ENCODE measurements around the gene CSNK1D. TPM values are rescaled to one million over a fixed set of nuclear protein-coding genes. Genes with fewer than 3 reads are reported as not detected.

Gene CSNK1D
- total and polyA plus RNA-seq, 2 donors (not counting 1 experiment from before 2014, with no cell fraction given), result 196 to 241 TPM

DNA sequence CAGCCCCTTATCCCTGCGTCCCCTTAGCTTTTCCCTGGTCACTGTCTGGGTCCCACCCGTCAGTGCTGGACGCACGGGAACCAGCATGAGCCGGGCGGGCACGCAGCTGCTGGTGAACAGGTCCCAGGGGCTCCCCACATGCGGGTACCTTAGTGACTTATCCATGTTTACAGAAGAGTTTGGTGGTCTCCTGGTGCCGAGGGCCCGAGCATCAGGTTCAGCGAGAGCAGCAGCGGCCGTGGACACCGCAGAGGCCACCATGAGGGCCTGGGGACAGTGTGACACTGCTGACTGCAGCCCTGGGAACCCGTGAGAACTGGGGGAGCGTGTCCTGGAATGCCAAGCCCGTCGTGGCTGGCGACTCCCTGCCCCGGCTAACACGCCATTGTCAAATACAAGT is 37.4 kb upstream of the CSNK1D start:
- no peak overlapping the region for H3K27ac Mint-ChIP-seq
- POLR2A ChIA-PET, result no interaction called here
- H3K9ac ChIP-seq (ENCODE audit: low read length), result no peak overlapping the region

More for the DNA sequence above, 37.4 kb upstream of the CSNK1D start:
- Histone ChIP-seq H3K36me3 (replicated peaks in 1 of 2; ENCODE audit: control extremely low read depth in 1 of 2, control insufficient read depth in 1 of 2, extremely low read depth in 1 of 2, insufficient read depth in 2 of 2, low read length in 1 of 2) (no peaks in the 10 kb centered on the region), H3K27ac (ENCODE audit: low read length in 2 of 2) (no peak overlapping the region), H2AFZ (ENCODE audit: insufficient read depth, low read depth, low read length, poor library complexity, severe bottlenecking) (no peak overlapping the region), H3K9me3 (ENCODE audit: control extremely low read depth in 1 of 3, control insufficient read depth in 2 of 3, insufficient read depth in 1 of 3, low read length in 2 of 3) (peaks cover 0 to 11% (median 0%) of the 10 kb centered on the region in 3 donors), H3K4me2 (replicated peaks; ENCODE audit: low read depth, low read length, poor library complexity, severe bottlenecking) (no peak overlapping the region), H3K79me2 (ENCODE audit: control insufficient read depth, insufficient read depth, low read length) (no peaks in the 10 kb centered on the region), H3K4me1 (ENCODE audit: control insufficient read depth in 2 of 2, insufficient read depth in 2 of 2, low read length in 2 of 2) (peaks cover 14 to 20% of the 10 kb centered on the region in 2 donors), H4K20me1 (ENCODE audit: control insufficient read depth, insufficient read depth, low read length, poor library complexity, severe bottlenecking) (no peaks in the 10 kb centered on the region), H3K27me3 (replicated peaks in 1 of 4; ENCODE audit: control extremely low read depth in 1 of 4, control insufficient read depth in 3 of 4, insufficient read depth in 4 of 4, low read length in 3 of 4) (peaks cover 0 to 29% (median 8%) of the 10 kb centered on the region in 4 experiments), H3K4me3 (ENCODE audit: control extremely low read depth in 1 of 5, extremely low read depth in 1 of 5, insufficient read depth in 1 of 5, low read depth in 2 of 5, low read length in 4 of 5) (no peak overlapping the region)
- intact Hi-C loops (cut with micrococcal nuclease), result no loop called here
- 94% methylated on average over 21 of the region's 21 CpGs for WGBS (ENCODE audit: insufficient coverage)
- TF ChIP-seq, protein P1, sequence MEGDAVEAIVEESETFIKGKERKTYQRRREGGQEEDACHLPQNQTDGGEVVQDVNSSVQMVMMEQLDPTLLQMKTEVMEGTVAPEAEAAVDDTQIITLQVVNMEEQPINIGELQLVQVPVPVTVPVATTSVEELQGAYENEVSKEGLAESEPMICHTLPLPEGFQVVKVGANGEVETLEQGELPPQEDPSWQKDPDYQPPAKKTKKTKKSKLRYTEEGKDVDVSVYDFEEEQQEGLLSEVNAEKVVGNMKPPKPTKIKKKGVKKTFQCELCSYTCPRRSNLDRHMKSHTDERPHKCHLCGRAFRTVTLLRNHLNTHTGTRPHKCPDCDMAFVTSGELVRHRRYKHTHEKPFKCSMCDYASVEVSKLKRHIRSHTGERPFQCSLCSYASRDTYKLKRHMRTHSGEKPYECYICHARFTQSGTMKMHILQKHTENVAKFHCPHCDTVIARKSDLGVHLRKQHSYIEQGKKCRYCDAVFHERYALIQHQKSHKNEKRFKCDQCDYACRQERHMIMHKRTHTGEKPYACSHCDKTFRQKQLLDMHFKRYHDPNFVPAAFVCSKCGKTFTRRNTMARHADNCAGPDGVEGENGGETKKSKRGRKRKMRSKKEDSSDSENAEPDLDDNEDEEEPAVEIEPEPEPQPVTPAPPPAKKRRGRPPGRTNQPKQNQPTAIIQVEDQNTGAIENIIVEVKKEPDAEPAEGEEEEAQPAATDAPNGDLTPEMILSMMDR (IDR thresholded peaks at IDR 0.05), result no peak
- no peak for TF ChIP-seq EZH2 (IDR thresholded peaks at IDR 0.05; ENCODE audit: borderline replicate concordance, insufficient read depth, low read depth, low read length, poor library complexity, severe bottlenecking)
- Mint-ChIP-seq H3K27me3 (peaks cover 25% of the 10 kb centered on the region), H3K9me3 (ENCODE audit: insufficient read depth) (no peaks in the 10 kb centered on the region), H3K4me3 (no peak overlapping the region), H3K4me1 (peaks cover 12% of the 10 kb centered on the region)
- CTCF ChIA-PET, result interaction anchor here (3.0 kb wide), 1 partner anchor 9 kb away, joined by 23 read pairs; no protein-coding TSS in a partner anchor
- DNase-seq, result no peak
- ATAC-seq (ENCODE audit: low read depth), result no peak

All from B cell (primary cell).